ENCODE measurements around the gene NOP9.
"Not testable (repeated sequence)": the region's sequence is repeated elsewhere in the genome, so short reads cannot be mapped to it uniquely, and the experiment has no call there.

The NOP9 gene

GRCh38 chr14:24349742-24350141 lies 50.1 kb downstream of the NOP9 start:
- no peak for DNase-seq (ENCODE audit: low read depth in 2 of 2)

GRCh38 chr14:24351517-24351916 lies 51.9 kb downstream of the NOP9 start:
- DNase-seq (ENCODE audit: low read depth in 2 of 2): no peak

GRCh38 chr14:24353559-24354481 lies 54.2 kb downstream of the NOP9 start:
- no peak for DNase-seq (ENCODE audit: low read depth in 2 of 2)

GRCh38 chr14:24354482-24354825 lies 54.8 kb downstream of the NOP9 start:
- not testable (repeated sequence) for DNase-seq (ENCODE audit: low read depth in 2 of 2)

GRCh38 chr14:24355009-24355408 lies 55.4 kb downstream of the NOP9 start:
- no peak for DNase-seq (ENCODE audit: low read depth in 2 of 2)

GRCh38 chr14:24356208-24356607 lies 56.6 kb downstream of the NOP9 start:
- DNase-seq (ENCODE audit: low read depth in 2 of 2): no peak
